H9 (cell line): Measurements from ENCODE around the gene MRPL27. TPM values are rescaled to one million over a fixed set of nuclear protein-coding genes. Genes with fewer than 3 reads are reported as not detected.

Source experiments
- DNase-seq: peaks from one replicate; pipeline ENCODE4 v3.0.0-alpha.2; 2017
- H2AFZ ChIP-seq: one replicate; pipeline ENCODE4 v1.6.1; 2013; ENCODE audit warnings: mild to moderate bottlenecking, low read length, control low read depth, moderate library complexity
- H2AK5ac ChIP-seq: 2 replicates; pipeline ENCODE4 v1.6.1; 2013; ENCODE audit warnings: low read length, control low read depth, mixed read lengths; ENCODE audit not compliant: insufficient read length
- H2BK120ac ChIP-seq: one replicate; pipeline ENCODE4 v1.6.1; 2013; ENCODE audit warnings: low read depth, mild to moderate bottlenecking, low read length, control low read depth, inconsistent platforms; ENCODE audit not compliant: poor library complexity, severe bottlenecking
- H2BK12ac ChIP-seq: 2 replicates; pipeline ENCODE4 v1.6.1; 2013; ENCODE audit warnings: low read length, control low read depth, mixed read lengths, low read depth; ENCODE audit not compliant: insufficient read length
- H2BK15ac ChIP-seq: 2 replicates; pipeline ENCODE4 v1.6.1; 2013; ENCODE audit warnings: low read depth, low read length, control low read depth
- H2BK20ac ChIP-seq: one replicate; pipeline ENCODE4 v1.6.1; 2013; ENCODE audit warnings: low read depth, mild to moderate bottlenecking, low read length, control low read depth, inconsistent platforms; ENCODE audit not compliant: poor library complexity, severe bottlenecking
- H2BK5ac ChIP-seq: 2 replicates; pipeline ENCODE4 v1.6.1; 2013; ENCODE audit warnings: low read length, control low read depth, mixed read lengths; ENCODE audit not compliant: insufficient read length
- H3K14ac ChIP-seq: 2 replicates; pipeline ENCODE4 v1.6.1; 2013; ENCODE audit warnings: low read length, control low read depth; ENCODE audit not compliant: insufficient read depth
- H3K18ac ChIP-seq: 2 replicates; pipeline ENCODE4 v1.6.1; 2013; ENCODE audit warnings: low read depth, mild to moderate bottlenecking, mixed read lengths, low read length, control low read depth; ENCODE audit not compliant: insufficient read length
- H3K23ac ChIP-seq: 2 replicates; pipeline ENCODE4 v1.6.1; 2013; ENCODE audit warnings: low read length, control low read depth, mixed read lengths, low read depth; ENCODE audit not compliant: insufficient read length
- H3K23me2 ChIP-seq: 2 replicates; pipeline ENCODE4 v1.6.1; 2013; ENCODE audit warnings: low read depth, mild to moderate bottlenecking, mixed read lengths, low read length, control low read depth; ENCODE audit not compliant: insufficient read length, poor library complexity, severe bottlenecking
- H3K27ac ChIP-seq: 2 replicates; pipeline ENCODE4 v1.5.1; 2013; ENCODE audit warnings: low read length, control low read depth, mixed read lengths, low read depth; ENCODE audit not compliant: insufficient read length
- H3K27me3 ChIP-seq: 2 replicates; pipeline ENCODE4 v1.6.1; 2013; ENCODE audit warnings: low read length, control low read depth, inconsistent platforms; ENCODE audit not compliant: insufficient read depth
- H3K4ac ChIP-seq: 2 replicates; pipeline ENCODE4 v1.6.1; 2013; ENCODE audit warnings: low read depth, mild to moderate bottlenecking, control low read depth, inconsistent platforms, low read length, moderate library complexity
- H3K4me1 ChIP-seq: 2 replicates; pipeline ENCODE4 v1.6.1; 2013; ENCODE audit warnings: low read length, control low read depth, inconsistent platforms; ENCODE audit not compliant: insufficient read depth
- H3K4me2 ChIP-seq: 2 replicates; pipeline ENCODE4 v1.6.1; 2013; ENCODE audit warnings: low read length, control low read depth, mixed read lengths; ENCODE audit not compliant: insufficient read length, insufficient read depth
- H3K56ac ChIP-seq: 2 replicates; pipeline ENCODE4 v1.6.1; 2013; ENCODE audit warnings: low read depth, mild to moderate bottlenecking, mixed read lengths, low read length, control low read depth; ENCODE audit not compliant: insufficient read length
- H3K79me1 ChIP-seq: 2 replicates; pipeline ENCODE4 v1.6.1; 2013; ENCODE audit warnings: low read depth, mild to moderate bottlenecking, moderate library complexity, low read length, control low read depth, inconsistent platforms; ENCODE audit not compliant: insufficient read depth, poor library complexity, severe bottlenecking
- H3K79me2 ChIP-seq: 2 replicates; pipeline ENCODE4 v1.6.1; 2013; ENCODE audit warnings: low read length, control low read depth, inconsistent platforms; ENCODE audit not compliant: insufficient read depth
- H3K9ac ChIP-seq: 2 replicates; pipeline ENCODE4 v1.6.1; 2013; ENCODE audit warnings: low read length, control low read depth, mixed read lengths; ENCODE audit not compliant: insufficient read length; ENCODE audit errors: extremely low read depth
- H3K9me3 ChIP-seq: one replicate; pipeline ENCODE4 v1.6.1; 2013; ENCODE audit warnings: low read depth, low read length, inconsistent platforms; ENCODE audit not compliant: control insufficient read depth
- H3T11ph ChIP-seq: one replicate; pipeline ENCODE4 v1.6.1; 2013; ENCODE audit warnings: mild to moderate bottlenecking, low read length, control low read depth, inconsistent platforms
- H4K20me1 ChIP-seq: one replicate; pipeline ENCODE4 v1.6.1; 2013; ENCODE audit not compliant: control insufficient read depth, insufficient read length, insufficient read depth
- H4K5ac ChIP-seq: 2 replicates; pipeline ENCODE4 v1.6.1; 2013; ENCODE audit warnings: low read depth, mild to moderate bottlenecking, mixed read lengths, low read length, control low read depth; ENCODE audit not compliant: insufficient read length
- H4K8ac ChIP-seq: replicated peaks from 2 replicates; pipeline ENCODE4 v1.6.1; 2013; ENCODE audit warnings: low read length, control low read depth, mixed read lengths, low read depth; ENCODE audit not compliant: insufficient read length
- H4K91ac ChIP-seq: 2 replicates; pipeline ENCODE4 v1.6.1; 2013; ENCODE audit warnings: low read depth, mild to moderate bottlenecking, moderate library complexity, mixed read lengths, low read length, control low read depth; ENCODE audit not compliant: insufficient read length
- H3K27ac Mint-ChIP-seq, 3 experiments: 2 replicates in 2 of 3; 3 replicates in 1 of 3; pipeline ENCODE4 v1.8.0; 2020 to 2021; ENCODE audit warnings: mixed read lengths in 3 of 3, mild to moderate bottlenecking in 1 of 3, moderate library complexity in 1 of 3
- H3K27me3 Mint-ChIP-seq: 2 replicates; pipeline ENCODE4 v1.8.0; 2021; ENCODE audit warnings: low read depth, mild to moderate bottlenecking, moderate library complexity, mixed read lengths
- H3K36me3 Mint-ChIP-seq, 3 experiments: 2 replicates in 2 of 3; 3 replicates in 1 of 3; pipeline ENCODE4 v1.8.0; 2020 to 2021; ENCODE audit warnings: low read depth in 3 of 3, mixed read lengths in 3 of 3; ENCODE audit not compliant: insufficient read depth in 1 of 3
- H3K4me1 Mint-ChIP-seq, 2 experiments: 2 replicates each; pipeline ENCODE4 v1.8.0; 2020; ENCODE audit warnings: mixed read lengths in 2 of 2
- H3K4me3 Mint-ChIP-seq, 2 experiments: 2 replicates in 1 of 2; 3 replicates in 1 of 2; pipeline ENCODE4 v1.8.0; 2020 to 2021; ENCODE audit warnings: mild to moderate bottlenecking in 2 of 2, mixed read lengths in 2 of 2, moderate library complexity in 1 of 2
- H3K9me3 Mint-ChIP-seq, 2 experiments: 2 replicates in 1 of 2; 3 replicates in 1 of 2; pipeline ENCODE4 v1.8.0; 2020; ENCODE audit warnings: mild to moderate bottlenecking in 2 of 2, mixed read lengths in 2 of 2, moderate library complexity in 1 of 2
- WGBS: extraction: QIAGEN DNeasy Blood & Tissue Kit; methylation state at CpG from one replicate; pipeline ENCODE4 v1.1.7; 2013; ENCODE audit warnings: missing lambda C conversion rate, low lambda C conversion rate, mixed read lengths; ENCODE audit not compliant: insufficient read length; ENCODE audit errors: extremely low coverage; 5-methylcytosine and 5-hydroxymethylcytosine counted together
- total RNA-seq: library from RNA; stranded (reverse); gene quantifications from 2 replicates; pipeline ENCODE4 v1.2.1, GENCODE V29; 2021
- TF ChIP-seq, protein P1 (sequence below): fragments of 200-600 bp; sonication (generic); conservative IDR thresholded peaks from 3 replicates; pipeline ENCODE4 v1.8.0; 2021; ENCODE audit warnings: antibody characterized with exemption, mild to moderate bottlenecking

MRPL27 gene
- total RNA-seq, 1 experiment from 2014 or later = 85.9 TPM

DNA sequence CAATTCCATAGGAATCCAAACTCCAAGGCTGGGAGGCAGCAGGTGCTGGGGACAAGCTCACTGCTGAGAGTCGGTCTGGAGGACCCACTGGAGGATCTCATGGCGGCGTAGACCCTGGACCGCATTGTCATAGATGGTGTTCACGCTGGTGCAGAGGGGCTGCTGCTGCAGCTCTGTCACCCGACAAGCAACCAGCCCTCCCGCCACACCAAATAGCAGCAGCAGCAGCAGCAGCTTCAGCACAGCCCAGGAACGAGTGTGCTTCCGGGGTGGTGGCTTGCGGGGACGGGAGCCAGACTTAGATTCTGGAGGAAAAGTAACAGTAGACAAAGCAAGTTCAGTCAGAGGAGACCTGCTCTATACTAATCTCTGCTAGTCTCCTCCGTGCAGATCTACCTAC is 9.9 kb upstream of the MRPL27 start:
- H3K4me1 ChIP-seq = no peaks in the 10 kb centered on the region
- H2AK5ac ChIP-seq = no peak overlapping the region
- Mint-ChIP-seq H3K36me3 (peaks cover 30 to 93% (median 86%) of the 10 kb centered on the region in 3 experiments; a peak in 6 of 7 replicates), H3K4me3 (no peak overlapping the region), H3K9me3 (no peaks in the 10 kb centered on the region), H3K4me1 (no peaks in the 10 kb centered on the region), H3K27me3 (no peaks in the 10 kb centered on the region), H3K27ac (no peak overlapping the region)
- no peak overlapping the region for H4K8ac ChIP-seq
- no peak overlapping the region for H3K18ac ChIP-seq
- H2BK20ac ChIP-seq = no peak overlapping the region
- H4K91ac ChIP-seq = no peak overlapping the region
- H3K9me3 ChIP-seq = no peaks in the 10 kb centered on the region
- H3K23ac ChIP-seq = no peak overlapping the region
- H3K9ac ChIP-seq = no peak overlapping the region
- H2BK120ac ChIP-seq = no peak overlapping the region
- H3K79me1 ChIP-seq = no peaks in the 10 kb centered on the region
- H2AFZ ChIP-seq = no peak overlapping the region
- WGBS = no CpG with 5 or more reads among the region's 12 CpGs
- H3K27me3 ChIP-seq = no peaks in the 10 kb centered on the region
- H3K27ac ChIP-seq = no peak overlapping the region
- H3K4me2 ChIP-seq = no peak overlapping the region
- no peak overlapping the region for H3K14ac ChIP-seq
- no peaks in the 10 kb centered on the region for H4K20me1 ChIP-seq
- no peak overlapping the region for H3T11ph ChIP-seq
- H3K56ac ChIP-seq = no peak overlapping the region
- no peak overlapping the region for H2BK12ac ChIP-seq
- H2BK15ac ChIP-seq = no peak overlapping the region
- DNase-seq = no peak
- no peaks in the 10 kb centered on the region for H3K79me2 ChIP-seq
- H2BK5ac ChIP-seq = no peak overlapping the region
- no peak overlapping the region for H4K5ac ChIP-seq
- no peaks in the 10 kb centered on the region for H3K23me2 ChIP-seq
- no peak overlapping the region for H3K4ac ChIP-seq
- TF ChIP-seq, protein P1, sequence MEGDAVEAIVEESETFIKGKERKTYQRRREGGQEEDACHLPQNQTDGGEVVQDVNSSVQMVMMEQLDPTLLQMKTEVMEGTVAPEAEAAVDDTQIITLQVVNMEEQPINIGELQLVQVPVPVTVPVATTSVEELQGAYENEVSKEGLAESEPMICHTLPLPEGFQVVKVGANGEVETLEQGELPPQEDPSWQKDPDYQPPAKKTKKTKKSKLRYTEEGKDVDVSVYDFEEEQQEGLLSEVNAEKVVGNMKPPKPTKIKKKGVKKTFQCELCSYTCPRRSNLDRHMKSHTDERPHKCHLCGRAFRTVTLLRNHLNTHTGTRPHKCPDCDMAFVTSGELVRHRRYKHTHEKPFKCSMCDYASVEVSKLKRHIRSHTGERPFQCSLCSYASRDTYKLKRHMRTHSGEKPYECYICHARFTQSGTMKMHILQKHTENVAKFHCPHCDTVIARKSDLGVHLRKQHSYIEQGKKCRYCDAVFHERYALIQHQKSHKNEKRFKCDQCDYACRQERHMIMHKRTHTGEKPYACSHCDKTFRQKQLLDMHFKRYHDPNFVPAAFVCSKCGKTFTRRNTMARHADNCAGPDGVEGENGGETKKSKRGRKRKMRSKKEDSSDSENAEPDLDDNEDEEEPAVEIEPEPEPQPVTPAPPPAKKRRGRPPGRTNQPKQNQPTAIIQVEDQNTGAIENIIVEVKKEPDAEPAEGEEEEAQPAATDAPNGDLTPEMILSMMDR = no peak
